IMR-90 (cell line): Measurements from ENCODE around the gene STX11. TPM values are rescaled to one million over a fixed set of nuclear protein-coding genes. Genes with fewer than 3 reads are reported as not detected.

Source experiments
- ATAC-seq: fragments of 200-7000 bp; cut with Tn5 transposase; 2 replicates; pipeline ENCODE4 v1.9.1; 2020; ENCODE audit warnings: low read depth, mild to moderate bottlenecking, moderate library complexity
- BruUV-seq: library from RNA; stranded (reverse); fragments of 400-500 nt; replicated peaks from 2 replicates; lab custom pipeline; 2021; lab: Mats Ljungman, UMichigan
- CTCF ChIA-PET: fragments of 300-600 bp; formaldehyde crosslinking; extraction: SDS; loops from one replicate; lab custom pipeline; 2021; ENCODE audit warnings: antibody characterized with exemption; lab: Yijun Ruan, JAX
- POLR2A ChIA-PET: fragments of 300-600 bp; sonication (Branson Sonifier 250); formaldehyde crosslinking; loops from one replicate; lab custom pipeline; 2022; ENCODE audit warnings: antibody characterized with exemption; ENCODE audit not compliant: unreplicated experiment; lab: Charles Lee
- DNase-seq: peaks from one replicate; pipeline ENCODE4 v3.0.0; 2013
- H2AFZ ChIP-seq: replicated peaks from 2 replicates; pipeline ENCODE3; 2013; ENCODE audit warnings: low read length, mild to moderate bottlenecking; ENCODE audit not compliant: poor library complexity
- H2AK5ac ChIP-seq: 2 replicates; pipeline ENCODE4 v1.6.1; 2013; ENCODE audit warnings: low read depth, low read length, inconsistent platforms
- H2AK9ac ChIP-seq: replicated peaks from 2 replicates; pipeline ENCODE3; 2013; ENCODE audit warnings: mild to moderate bottlenecking, low read depth, low read length, moderate library complexity; ENCODE audit not compliant: poor library complexity
- H2BK120ac ChIP-seq: 2 replicates; pipeline ENCODE4 v1.6.1; 2013; ENCODE audit warnings: low read depth, low read length, inconsistent platforms
- H2BK15ac ChIP-seq: 3 replicates; pipeline ENCODE4 v1.6.1; 2013; ENCODE audit warnings: low read depth, low read length, inconsistent platforms
- H2BK20ac ChIP-seq: 2 replicates; pipeline ENCODE4 v1.6.1; 2013; ENCODE audit warnings: low read depth, mild to moderate bottlenecking, inconsistent platforms, low read length, moderate library complexity
- H2BK5ac ChIP-seq: 2 replicates; pipeline ENCODE4 v1.6.1; 2013; ENCODE audit warnings: mild to moderate bottlenecking, low read depth, low read length, inconsistent platforms; ENCODE audit not compliant: poor library complexity, severe bottlenecking
- H3K14ac ChIP-seq: replicated peaks from 2 replicates; pipeline ENCODE4 v1.6.1; 2013; ENCODE audit warnings: low read depth, low read length, inconsistent platforms
- H3K18ac ChIP-seq: 2 replicates; pipeline ENCODE4 v1.6.1; 2013; ENCODE audit warnings: low read depth, low read length, control low read depth
- H3K23ac ChIP-seq: 2 replicates; pipeline ENCODE4 v1.6.1; 2013; ENCODE audit warnings: low read depth, low read length, inconsistent platforms
- H3K27ac ChIP-seq: 2 replicates; pipeline ENCODE4 v1.5.1; 2013; ENCODE audit warnings: mild to moderate bottlenecking, control low read depth, low read length; ENCODE audit not compliant: insufficient read depth
- H3K27me3 ChIP-seq: 2 replicates; pipeline ENCODE4 v1.6.1; 2013; ENCODE audit warnings: low read length; ENCODE audit not compliant: control insufficient read depth, insufficient read depth
- H3K36me3 ChIP-seq: 2 replicates; pipeline ENCODE4 v1.6.1; 2013; ENCODE audit warnings: low read length, mixed read lengths; ENCODE audit not compliant: control insufficient read depth, insufficient read depth
- H3K4ac ChIP-seq: 2 replicates; pipeline ENCODE4 v1.6.1; 2013; ENCODE audit warnings: low read depth, low read length, inconsistent platforms
- H3K4me1 ChIP-seq: 2 replicates; pipeline ENCODE4 v1.6.1; 2013; ENCODE audit warnings: low read length, mixed read lengths; ENCODE audit not compliant: control insufficient read depth, insufficient read depth
- H3K4me2 ChIP-seq: 2 replicates; pipeline ENCODE4 v1.6.1; 2013; ENCODE audit warnings: low read depth, mild to moderate bottlenecking, control low read depth, low read length, moderate library complexity
- H3K4me3 ChIP-seq: 2 replicates; pipeline ENCODE4 v1.5.1; 2013; ENCODE audit warnings: low read depth, mild to moderate bottlenecking, control low read depth, low read length, moderate library complexity; ENCODE audit not compliant: insufficient read depth
- H3K56ac ChIP-seq: 2 replicates; pipeline ENCODE4 v1.6.1; 2013; ENCODE audit warnings: low read length, inconsistent platforms; ENCODE audit not compliant: insufficient read depth; ENCODE audit errors: extremely low read depth
- H3K79me1 ChIP-seq, 2 experiments: 2 replicates each; pipeline ENCODE4 v1.6.1; 2013; ENCODE audit warnings: low read length in 2 of 2, inconsistent platforms in 1 of 2, low read depth in 1 of 2
- H3K9ac ChIP-seq: 2 replicates; pipeline ENCODE4 v1.6.1; 2013; ENCODE audit warnings: low read depth, low read length, control low read depth
- H3K9me1 ChIP-seq: 2 replicates; pipeline ENCODE4 v1.6.1; 2013; ENCODE audit warnings: low read length, inconsistent platforms; ENCODE audit not compliant: insufficient read depth
- H3K9me3 ChIP-seq: 2 replicates; pipeline ENCODE4 v1.6.1; 2013; ENCODE audit warnings: low read length; ENCODE audit not compliant: control insufficient read depth, insufficient read depth
- H4K20me1 ChIP-seq: 2 replicates; pipeline ENCODE4 v1.6.1; 2013; ENCODE audit warnings: low read length, inconsistent platforms; ENCODE audit not compliant: insufficient read depth
- H4K5ac ChIP-seq: 2 replicates; pipeline ENCODE4 v1.6.1; 2013; ENCODE audit warnings: mild to moderate bottlenecking, low read depth, low read length, control low read depth
- H4K8ac ChIP-seq, 2 experiments: 2 replicates each; pipeline ENCODE4 v1.6.1; 2013; ENCODE audit warnings: low read depth in 2 of 2, low read length in 2 of 2, control low read depth in 1 of 2, inconsistent platforms in 1 of 2
- H4K91ac ChIP-seq: 2 replicates; pipeline ENCODE4 v1.6.1; 2013; ENCODE audit warnings: low read depth, low read length, inconsistent platforms; ENCODE audit not compliant: insufficient read depth
- BHLHE40 ChIP-seq: fragments of 150-350 bp; IDR thresholded peaks from 2 replicates; pipeline ENCODE4 v1.6.1; 2016; ENCODE audit warnings: mild to moderate bottlenecking, low read depth, low read length
- CEBPB ChIP-seq: IDR thresholded peaks from 2 replicates; pipeline ENCODE4 v1.6.1; 2012; ENCODE audit warnings: low read depth, low read length, improper control_type of control experiment
- CHD1 ChIP-seq: IDR thresholded peaks from 2 replicates; pipeline ENCODE4 v1.6.1; 2012; ENCODE audit warnings: low read depth, low read length, improper control_type of control experiment
- CTCF ChIP-seq: conservative IDR thresholded peaks from 2 replicates; pipeline ENCODE4 v1.5.1; 2012; ENCODE audit warnings: mild to moderate bottlenecking, low read depth, low read length, improper control_type of control experiment
- ELK1 ChIP-seq: fragments of 150-350 bp; IDR thresholded peaks from 2 replicates; pipeline ENCODE4 v1.6.1; 2016; ENCODE audit warnings: low read depth, mild to moderate bottlenecking, low read length, moderate library complexity, borderline replicate concordance
- FOS ChIP-seq: fragments of 150-350 bp; IDR thresholded peaks from 2 replicates; pipeline ENCODE4 v1.6.1; 2016; ENCODE audit warnings: low read depth, low read length
- MAFK ChIP-seq: IDR thresholded peaks from 2 replicates; pipeline ENCODE4 v1.6.1; 2012; ENCODE audit warnings: low read depth, low read length, improper control_type of control experiment
- MAZ ChIP-seq: IDR thresholded peaks from 2 replicates; pipeline ENCODE4 v1.6.1; 2012; ENCODE audit warnings: low read depth, mild to moderate bottlenecking, low read length, improper control_type of control experiment, moderate library complexity, borderline replicate concordance
- MXI1 ChIP-seq: IDR thresholded peaks from 2 replicates; pipeline ENCODE4 v1.6.1; 2012; ENCODE audit warnings: low read depth, mild to moderate bottlenecking, low read length, moderate library complexity, borderline replicate concordance
- NFE2L2 ChIP-seq: fragments of 150-350 bp; IDR thresholded peaks from 2 replicates; pipeline ENCODE4 v1.6.1; 2016; ENCODE audit warnings: low read depth, mild to moderate bottlenecking, low read length
- POLR2A ChIP-seq: IDR thresholded peaks from 2 replicates; pipeline ENCODE4 v1.6.1; 2012; ENCODE audit warnings: mild to moderate bottlenecking, low read depth, low read length
- RAD21 ChIP-seq: IDR thresholded peaks from 2 replicates; pipeline ENCODE4 v1.6.1; 2012; ENCODE audit warnings: low read length, improper control_type of control experiment
- RCOR1 ChIP-seq: IDR thresholded peaks from 2 replicates; pipeline ENCODE4 v1.6.1; 2012; ENCODE audit warnings: mild to moderate bottlenecking, low read length, improper control_type of control experiment; ENCODE audit not compliant: insufficient replicate concordance
- RFX5 ChIP-seq: IDR thresholded peaks from 2 replicates; pipeline ENCODE4 v1.8.0; 2012; ENCODE audit warnings: low read depth, mild to moderate bottlenecking, low read length, moderate library complexity
- SMC3 ChIP-seq: fragments of 150-350 bp; IDR thresholded peaks from 2 replicates; pipeline ENCODE4 v1.6.1; 2016; ENCODE audit warnings: low read depth, mild to moderate bottlenecking, antibody characterized with exemption, low read length, moderate library complexity
- USF2 ChIP-seq: fragments of 150-350 bp; IDR thresholded peaks from 2 replicates; pipeline ENCODE4 v1.6.1; 2017; ENCODE audit warnings: mild to moderate bottlenecking, antibody characterized with exemption, low read length, low read depth
- WGBS, 2 experiments: methylation state at CpG; one replicate each; pipeline versions ENCODE4 v1.1.5 to v1.1.7; 2013; ENCODE audit warnings: missing lambda C conversion rate in 2 of 2; ENCODE audit not compliant: insufficient read length in 1 of 2; ENCODE audit errors: extremely low coverage in 2 of 2; 5-methylcytosine and 5-hydroxymethylcytosine counted together
- dilution Hi-C: fragments of 300-500 bp; cut with HindIII; formaldehyde crosslinking; loops from one replicate; pipeline ENCODE4 v1.14.3; 2018; ENCODE audit warnings: low sequenced_read_pairs; ENCODE audit not compliant: unreplicated experiment
- in situ Hi-C: fragments of 300-500 bp; cut with MboI; formaldehyde crosslinking; loops from 3 replicates; pipeline ENCODE4 v1.14.3; 2019; ENCODE audit warnings: low sequenced_read_pairs, inconsistent platforms, mixed read lengths
- intact Hi-C: fragments of 100-400 bp; cut with micrococcal nuclease; formaldehyde crosslinking; loops from 2 replicates; pipeline ENCODE4 v1.10.0; 2022
- polyA plus RNA-seq, 3 experiments: library from polyadenylated mRNA; depleted of rRNA; stranded (reverse); fragments of >200 nt; gene quantifications; 2 replicates each; pipeline ENCODE4 v1.2.3, GENCODE V29; 2012; ENCODE audit warnings: low replicate concordance in 1 of 3
- total RNA-seq: library from RNA; depleted of rRNA; stranded (reverse); fragments of >200 nt; gene quantifications from 2 replicates; pipeline ENCODE4 v1.2.3, GENCODE V29; 2012

STX11 gene
- total and polyA plus RNA-seq, 2 of the 4 experiments (the other 2 are of a cell fraction), result 0.54 to 0.68 TPM

GRCh38 chr6:144115219-144115618, 35.1 kb upstream of the STX11 start:
- ATAC-seq, result no peak
- WGBS, 2 experiments, result no CpG with 5 or more reads among the region's 3 CpGs
- H2BK120ac ChIP-seq, result no peak overlapping the region
- H4K91ac ChIP-seq, result no peak overlapping the region
- no peak overlapping the region for H3K27ac ChIP-seq
- dilution Hi-C loops, result no loop called here
- H3K14ac ChIP-seq, result no peak overlapping the region
- no peak for DNase-seq
- no peak overlapping the region for H2BK20ac ChIP-seq
- H3K4ac ChIP-seq, result no peak overlapping the region
- no peak overlapping the region for H2AK5ac ChIP-seq
- H4K8ac ChIP-seq, result no peak overlapping the region
- H3K4me1 ChIP-seq, result no peaks in the 10 kb centered on the region
- ChIA-PET CTCF (interaction anchor here (0.5 kb wide), 1 partner anchor 10 kb away, joined by 3 read pairs; no protein-coding TSS in a partner anchor), POLR2A (interaction anchor here (0.6 kb wide), 1 partner anchor 9 kb away, joined by 3 read pairs; no protein-coding TSS in a partner anchor)
- H3K9ac ChIP-seq, result no peak overlapping the region
- in situ Hi-C loops, result loop anchor here (10.0 to 25.0 kb wide), 2 partner anchors 90 to 1097 kb away; no protein-coding TSS in a partner anchor
- H3K9me1 ChIP-seq, result no peaks in the 10 kb centered on the region
- no peak overlapping the region for H2AK9ac ChIP-seq
- H3K18ac ChIP-seq, result no peak overlapping the region
- H3K23ac ChIP-seq, result no peak overlapping the region
- no peaks in the 10 kb centered on the region for H3K36me3 ChIP-seq
- H2BK15ac ChIP-seq, result no peak overlapping the region
- H3K9me3 ChIP-seq, result no peaks in the 10 kb centered on the region
- TF ChIP-seq RAD21 (no peak), NFE2L2 (no peak), CEBPB (no peak), POLR2A (no peak), MAFK (no peak), RFX5 (no peak), MAZ (no peak), CTCF (no peak), RCOR1 (no peak), CHD1 (no peak), SMC3 (no peak), FOS (no peak), MXI1 (no peak), USF2 (no peak), BHLHE40 (no peak), ELK1 (no peak)
- BruUV-seq, result no TSS peak
- no peak overlapping the region for H3K4me2 ChIP-seq
- H4K20me1 ChIP-seq, result no peaks in the 10 kb centered on the region
- intact Hi-C loops, result no loop called here
- H3K4me3 ChIP-seq, result no peak overlapping the region
- no peak overlapping the region for H2BK5ac ChIP-seq
- H4K5ac ChIP-seq, result no peak overlapping the region
- H3K27me3 ChIP-seq, result peaks cover 11% of the 10 kb centered on the region
- H2AFZ ChIP-seq, result no peak overlapping the region
- no peaks in the 10 kb centered on the region for H3K79me1 ChIP-seq
- H3K56ac ChIP-seq, result no peak overlapping the region
